ENCODE measurements around the gene IL1RAPL1. TPM values are rescaled to one million over a fixed set of nuclear protein-coding genes. Genes with fewer than 3 reads are reported as not detected.

IL1RAPL1 gene
- total and polyA plus RNA-seq, 2 experiments from 2014 or later = 0.18 to 0.49 TPM

DNA sequence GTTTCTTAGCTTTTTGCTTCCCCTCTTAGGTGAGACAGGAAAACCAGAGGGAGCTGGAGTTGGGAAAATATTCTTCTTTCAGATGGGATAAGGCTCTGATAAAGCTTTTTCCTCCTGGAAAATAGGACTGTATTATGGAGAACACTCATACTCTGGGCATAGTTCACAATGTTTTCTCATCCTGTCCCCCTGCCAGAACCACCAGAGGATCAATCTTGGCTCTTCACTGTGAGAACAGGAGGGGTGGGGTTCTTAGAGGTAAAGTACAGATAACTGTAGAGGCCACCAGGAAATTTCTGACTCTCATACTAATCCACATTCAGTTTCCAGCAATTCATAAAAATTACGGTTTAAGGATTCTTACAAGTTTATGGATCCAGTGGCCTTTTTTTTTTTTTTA, 966.3 kb downstream of the IL1RAPL1 start (continued):
- no peak for TF ChIP-seq REST (IDR thresholded peaks at IDR 0.05; ENCODE audit: unreplicated experiment)

- Histone ChIP-seq H3F3A (replicated peaks; ENCODE audit: low read depth) (no peaks in the 10 kb centered on the region), H3K4me1 (ENCODE audit: insufficient read depth) (no peaks in the 10 kb centered on the region), H3K27ac (ENCODE audit: low read depth) (no peak overlapping the region), H3K36me3 (ENCODE audit: insufficient read depth) (no peaks in the 10 kb centered on the region), H3K4me3 (no peak overlapping the region), H3K27me3 (ENCODE audit: insufficient read depth) (no peaks in the 10 kb centered on the region), H3K4me2 (no peak overlapping the region), H4K20me1 (replicated peaks; ENCODE audit: insufficient read depth) (no peaks in the 10 kb centered on the region), H3K79me2 (replicated peaks; ENCODE audit: insufficient read depth) (no peaks in the 10 kb centered on the region), H3K9me2 (ENCODE audit: insufficient read depth) (no peaks in the 10 kb centered on the region), H2AFZ (no peak overlapping the region)
- Mint-ChIP-seq H3K9me3 (peaks cover 15% of the 10 kb centered on the region; the same call in 2 of the 3 replicates), H3K4me3 (no peak overlapping the region), H3K27ac (no peak overlapping the region), H3K4me1 (peaks cover 6% of the 10 kb centered on the region; the same call in 2 of the 3 replicates), H3K27me3 (ENCODE audit: insufficient read depth, low read depth, poor library complexity) (no peaks in the 10 kb centered on the region), H3K36me3 (ENCODE audit: low read depth) (peaks cover 3% of the 10 kb centered on the region; the same call in 2 of the 3 replicates)
- no peak for DNase-seq (ENCODE audit: low spot score)
- no peak for ATAC-seq
- TF ChIP-seq, protein P1, sequence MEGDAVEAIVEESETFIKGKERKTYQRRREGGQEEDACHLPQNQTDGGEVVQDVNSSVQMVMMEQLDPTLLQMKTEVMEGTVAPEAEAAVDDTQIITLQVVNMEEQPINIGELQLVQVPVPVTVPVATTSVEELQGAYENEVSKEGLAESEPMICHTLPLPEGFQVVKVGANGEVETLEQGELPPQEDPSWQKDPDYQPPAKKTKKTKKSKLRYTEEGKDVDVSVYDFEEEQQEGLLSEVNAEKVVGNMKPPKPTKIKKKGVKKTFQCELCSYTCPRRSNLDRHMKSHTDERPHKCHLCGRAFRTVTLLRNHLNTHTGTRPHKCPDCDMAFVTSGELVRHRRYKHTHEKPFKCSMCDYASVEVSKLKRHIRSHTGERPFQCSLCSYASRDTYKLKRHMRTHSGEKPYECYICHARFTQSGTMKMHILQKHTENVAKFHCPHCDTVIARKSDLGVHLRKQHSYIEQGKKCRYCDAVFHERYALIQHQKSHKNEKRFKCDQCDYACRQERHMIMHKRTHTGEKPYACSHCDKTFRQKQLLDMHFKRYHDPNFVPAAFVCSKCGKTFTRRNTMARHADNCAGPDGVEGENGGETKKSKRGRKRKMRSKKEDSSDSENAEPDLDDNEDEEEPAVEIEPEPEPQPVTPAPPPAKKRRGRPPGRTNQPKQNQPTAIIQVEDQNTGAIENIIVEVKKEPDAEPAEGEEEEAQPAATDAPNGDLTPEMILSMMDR (conservative IDR thresholded peaks at IDR 0.05; ENCODE audit: low read depth in 2 of 2) = no peak
- TF ChIP-seq ZNF114 (CRISPR knock-in tag; IDR thresholded peaks at IDR 0.05) (no peak), EZH2phosphoT487 (IDR thresholded peaks at IDR 0.05; ENCODE audit: unreplicated experiment) (no peak), CREB1 (CRISPR knock-in tag; IDR thresholded peaks at IDR 0.05; ENCODE audit: low read depth) (no peak), ETS1 (IDR thresholded peaks at IDR 0.05) (no peak), STAT1 (IDR thresholded peaks at IDR 0.05; ENCODE audit: unreplicated experiment) (no peak), ZNF331 (CRISPR knock-in tag; IDR thresholded peaks at IDR 0.05; ENCODE audit: low read depth) (no peak), REST (IDR thresholded peaks at IDR 0.05; ENCODE audit: unreplicated experiment) (no peak), NANOG (IDR thresholded peaks at IDR 0.05; ENCODE audit: borderline replicate concordance) (no peak)
Measured at GRCh38 chrX:29555465-29556091, 968.3 kb downstream of the IL1RAPL1 start.

Data from GM23338 (cell line).